OCI-LY7 (cell line): ENCODE measurements around the gene CRYL1. TPM values are rescaled to one million over a fixed set of nuclear protein-coding genes. Genes with fewer than 3 reads are reported as not detected.

ENCODE experiments used
- BruUV-seq: library from RNA; stranded (reverse); fragments of 400-500 nt; replicated peaks from 2 replicates; lab custom pipeline; 2021; lab: Mats Ljungman, UMichigan
- CTCF ChIA-PET: fragments of 300-600 bp; sonication (Branson Sonifier 250); formaldehyde crosslinking; loops from one replicate; lab custom pipeline; 2022; ENCODE audit warnings: antibody characterized with exemption; ENCODE audit not compliant: unreplicated experiment; lab: Charles Lee
- POLR2A ChIA-PET: fragments of 300-600 bp; sonication (Branson Sonifier 250); formaldehyde crosslinking; loops from one replicate; lab custom pipeline; 2022; ENCODE audit warnings: antibody characterized with exemption; lab: Charles Lee
- DNase-seq: peaks from one replicate; pipeline ENCODE4 v3.0.0-alpha.2; 2015; ENCODE audit warnings: low spot score
- H2AFZ ChIP-seq: fragments of 200-600 bp; sonication (generic), shearing (Covaris generic); 2 replicates; pipeline ENCODE4 v1.6.1; 2014; ENCODE audit warnings: mild to moderate bottlenecking, antibody characterized with exemption, low read length, moderate library complexity
- H3K27ac ChIP-seq: fragments of 200-600 bp; sonication (generic); 2 replicates; pipeline ENCODE4 v1.5.1; 2014; ENCODE audit warnings: mixed run types, low read depth, mild to moderate bottlenecking, moderate library complexity, low read length, inconsistent platforms; ENCODE audit not compliant: poor library complexity, severe bottlenecking
- H3K36me3 ChIP-seq: fragments of 200-600 bp; sonication (generic); 2 replicates; pipeline ENCODE4 v1.6.1; 2014; ENCODE audit warnings: mild to moderate bottlenecking, antibody characterized with exemption, low read length, moderate library complexity, mixed read lengths; ENCODE audit not compliant: insufficient read depth
- H3K4me1 ChIP-seq: fragments of 200-600 bp; sonication (generic); 2 replicates; pipeline ENCODE4 v1.5.1; 2014; ENCODE audit warnings: mild to moderate bottlenecking, low read length; ENCODE audit not compliant: insufficient read depth, poor library complexity, severe bottlenecking
- H3K4me2 ChIP-seq: fragments of 200-600 bp; sonication (generic); 2 replicates; pipeline ENCODE4 v1.6.1; 2014; ENCODE audit warnings: mild to moderate bottlenecking, low read length
- H3K4me3 ChIP-seq: fragments of 200-600 bp; sonication (generic); 2 replicates; pipeline ENCODE4 v1.5.1; 2014; ENCODE audit warnings: mild to moderate bottlenecking, low read depth, low read length; ENCODE audit not compliant: poor library complexity, severe bottlenecking
- H3K79me2 ChIP-seq: fragments of 200-600 bp; sonication (generic); 2 replicates; pipeline ENCODE4 v1.6.1; 2016; ENCODE audit warnings: low read depth, mild to moderate bottlenecking, low read length, moderate library complexity, mixed read lengths; ENCODE audit not compliant: insufficient read depth
- H3K9me2 ChIP-seq: fragments of 200-600 bp; sonication (generic); 2 replicates; pipeline ENCODE4 v1.6.1; 2016; ENCODE audit warnings: mild to moderate bottlenecking, low read length, mixed read lengths; ENCODE audit not compliant: insufficient read depth
- H3K9me3 ChIP-seq: fragments of 200-600 bp; sonication (generic); 2 replicates; pipeline ENCODE4 v1.6.1; 2014; ENCODE audit warnings: mild to moderate bottlenecking, mixed run types, low read length, mixed read lengths
- H4K20me1 ChIP-seq: fragments of 200-600 bp; sonication (generic); 2 replicates; pipeline ENCODE4 v1.6.1; 2014; ENCODE audit warnings: mild to moderate bottlenecking, antibody characterized with exemption, low read length, moderate library complexity, mixed read lengths; ENCODE audit not compliant: insufficient read depth
- EZH2phosphoT487 ChIP-seq: fragments of 200-600 bp; sonication (generic); IDR thresholded peaks from 2 replicates; pipeline ENCODE4 v1.6.1; 2018; ENCODE audit warnings: low read depth, borderline replicate concordance, mild to moderate bottlenecking, mixed run types, antibody characterized with exemption, low read length, moderate library complexity, mixed read lengths
- intact Hi-C: fragments of 100-400 bp; cut with micrococcal nuclease; formaldehyde crosslinking; loops from one replicate; pipeline ENCODE4 v1.10.0; 2022; ENCODE audit not compliant: unreplicated experiment
- total RNA-seq, 2 experiments: library from RNA; depleted of rRNA in 1 of 2; stranded (reverse); fragments of >200 nt in 1 of 2; shearing (Covaris generic) in 1 of 2; gene quantifications; 2 replicates each; pipeline ENCODE4 v1.2.3, GENCODE V29; 2014 to 2022
- TF ChIP-seq, protein P1 (sequence below): fragments of 200-600 bp; sonication (generic); conservative IDR thresholded peaks from 2 replicates; pipeline ENCODE4 v1.5.1; 2014; ENCODE audit warnings: mild to moderate bottlenecking, antibody characterized with exemption, low read length, moderate library complexity, mixed read lengths

Gene CRYL1
- total RNA-seq, 2 experiments from 2014 or later = not detected

DNA sequence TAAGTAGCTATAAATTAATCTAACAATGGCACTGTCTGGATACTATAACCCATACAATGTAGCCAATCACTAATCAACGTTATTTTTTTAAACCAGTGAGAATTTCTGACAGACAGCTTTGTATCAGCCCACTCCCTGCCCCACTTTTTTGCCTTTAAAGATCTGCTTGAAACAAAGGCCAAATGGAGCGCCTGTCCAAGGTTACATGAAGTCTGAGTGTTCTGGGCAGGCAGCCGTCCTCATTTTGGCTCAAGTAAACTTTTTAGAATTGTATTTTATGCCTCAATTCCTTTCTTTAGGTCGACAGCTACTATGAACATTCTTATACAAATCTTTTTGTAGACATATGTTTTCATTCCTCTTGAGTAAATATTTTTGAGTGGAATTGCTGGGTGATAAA is 47.5 kb upstream of the CRYL1 start:
- no peaks in the 10 kb centered on the region for H3K9me2 ChIP-seq
- H3K36me3 ChIP-seq = no peaks in the 10 kb centered on the region; the same call in 1 of the 2 replicates
- BruUV-seq = no TSS peak
- no peak overlapping the region for H3K27ac ChIP-seq
- no peak for DNase-seq
- no peaks in the 10 kb centered on the region for H3K9me3 ChIP-seq
- TF ChIP-seq EZH2phosphoT487 = no peak
- TF ChIP-seq, protein P1, sequence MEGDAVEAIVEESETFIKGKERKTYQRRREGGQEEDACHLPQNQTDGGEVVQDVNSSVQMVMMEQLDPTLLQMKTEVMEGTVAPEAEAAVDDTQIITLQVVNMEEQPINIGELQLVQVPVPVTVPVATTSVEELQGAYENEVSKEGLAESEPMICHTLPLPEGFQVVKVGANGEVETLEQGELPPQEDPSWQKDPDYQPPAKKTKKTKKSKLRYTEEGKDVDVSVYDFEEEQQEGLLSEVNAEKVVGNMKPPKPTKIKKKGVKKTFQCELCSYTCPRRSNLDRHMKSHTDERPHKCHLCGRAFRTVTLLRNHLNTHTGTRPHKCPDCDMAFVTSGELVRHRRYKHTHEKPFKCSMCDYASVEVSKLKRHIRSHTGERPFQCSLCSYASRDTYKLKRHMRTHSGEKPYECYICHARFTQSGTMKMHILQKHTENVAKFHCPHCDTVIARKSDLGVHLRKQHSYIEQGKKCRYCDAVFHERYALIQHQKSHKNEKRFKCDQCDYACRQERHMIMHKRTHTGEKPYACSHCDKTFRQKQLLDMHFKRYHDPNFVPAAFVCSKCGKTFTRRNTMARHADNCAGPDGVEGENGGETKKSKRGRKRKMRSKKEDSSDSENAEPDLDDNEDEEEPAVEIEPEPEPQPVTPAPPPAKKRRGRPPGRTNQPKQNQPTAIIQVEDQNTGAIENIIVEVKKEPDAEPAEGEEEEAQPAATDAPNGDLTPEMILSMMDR = no peak
- no peaks in the 10 kb centered on the region for H4K20me1 ChIP-seq
- H3K79me2 ChIP-seq = no peaks in the 10 kb centered on the region
- H3K4me3 ChIP-seq = no peak overlapping the region
- intact Hi-C loops = no loop called here
- no peak overlapping the region for H3K4me2 ChIP-seq
- POLR2A ChIA-PET = no interaction called here
- H2AFZ ChIP-seq = no peak overlapping the region
- no peaks in the 10 kb centered on the region for H3K4me1 ChIP-seq
- CTCF ChIA-PET = no interaction called here

DNA sequence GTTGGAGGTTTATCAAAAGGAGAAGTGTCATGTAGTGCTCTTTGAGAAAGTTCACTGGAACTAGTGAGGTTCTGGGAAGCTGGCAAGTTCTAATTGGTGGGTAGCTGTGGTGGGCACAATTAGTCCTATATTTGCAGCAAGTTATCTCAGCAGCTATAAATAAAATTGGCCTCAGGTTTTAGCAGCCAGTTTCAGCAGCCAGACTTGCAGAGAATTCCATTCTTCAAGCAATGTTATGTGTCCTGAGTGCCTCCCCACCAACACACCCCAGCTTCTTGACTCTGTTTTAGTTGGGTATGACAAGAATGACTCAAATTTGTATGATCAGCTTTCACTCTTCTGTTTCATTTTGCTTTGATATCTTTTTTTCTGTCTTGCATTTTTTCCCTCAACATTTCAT is 46.0 kb upstream of the CRYL1 start:
- Histone ChIP-seq H3K4me3 (no peak overlapping the region), H3K4me1 (no peaks in the 10 kb centered on the region), H3K36me3 (no peaks in the 10 kb centered on the region; the same call in 1 of the 2 replicates), H3K4me2 (no peak overlapping the region), H3K9me3 (no peaks in the 10 kb centered on the region), H4K20me1 (no peaks in the 10 kb centered on the region), H3K79me2 (no peaks in the 10 kb centered on the region), H2AFZ (no peak overlapping the region), H3K27ac (no peak overlapping the region), H3K9me2 (no peaks in the 10 kb centered on the region)
- TF ChIP-seq, protein P1 = no peak
- TF ChIP-seq EZH2phosphoT487 = no peak
- CTCF ChIA-PET = no interaction called here
- BruUV-seq = no TSS peak
- intact Hi-C loops = no loop called here
- DNase-seq = no peak
- POLR2A ChIA-PET = interaction anchor here (0.5 to 0.6 kb wide), 2 partner anchors 31 to 67 kb away, joined by 3 read pairs; no protein-coding TSS in a partner anchor

DNA sequence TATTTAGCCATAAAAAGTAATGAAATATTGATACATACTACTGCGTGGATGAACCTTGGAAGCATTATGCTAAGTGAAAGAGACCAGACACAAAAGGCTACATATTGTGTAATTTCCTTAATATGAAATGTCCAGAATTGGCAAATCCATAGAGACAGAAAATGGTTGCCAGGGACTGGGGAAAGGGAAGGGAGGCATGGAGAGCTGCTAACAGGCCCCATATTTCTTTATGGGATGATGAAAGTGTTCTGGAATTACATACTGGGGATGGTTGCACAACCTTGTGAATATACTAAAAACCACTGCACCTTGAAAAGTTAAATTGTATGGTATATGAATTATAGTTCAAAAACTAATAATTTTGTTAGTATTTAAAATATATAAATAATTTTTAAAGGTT is 44.9 kb upstream of the CRYL1 start:
- TF ChIP-seq, protein P1 = no peak
- TF ChIP-seq EZH2phosphoT487 = no peak
- H3K4me1 ChIP-seq = peaks cover 4% of the 10 kb centered on the region
- no peak overlapping the region for H2AFZ ChIP-seq
- no peak overlapping the region for H3K4me2 ChIP-seq
- H3K9me2 ChIP-seq = no peaks in the 10 kb centered on the region
- no peak for DNase-seq
- intact Hi-C loops = no loop called here
- H3K9me3 ChIP-seq = peaks cover 3% of the 10 kb centered on the region; the same call in 1 of the 2 replicates
- no peaks in the 10 kb centered on the region for H4K20me1 ChIP-seq
- no TSS peak for BruUV-seq
- H3K79me2 ChIP-seq = no peaks in the 10 kb centered on the region
- no peaks in the 10 kb centered on the region for H3K36me3 ChIP-seq
- ChIA-PET CTCF (no interaction called here), POLR2A (no interaction called here)
- H3K27ac ChIP-seq = no peak overlapping the region
- no peak overlapping the region for H3K4me3 ChIP-seq
